GM12878 (cell line): Measurements from ENCODE around the gene TAGLN3. TPM values are rescaled to one million over a fixed set of nuclear protein-coding genes. Genes with fewer than 3 reads are reported as not detected.

Experiments used
- ATAC-seq: fragments of 200-7000 bp; cut with Tn5 transposase; 3 replicates; pipeline ENCODE4 v1.9.1; 2020; ENCODE audit warnings: mild to moderate bottlenecking, moderate library complexity
- BruUV-seq: library from RNA; stranded (reverse); fragments of 400-500 nt; replicated peaks from 2 replicates; lab custom pipeline; 2021; lab: Mats Ljungman, UMichigan
- CTCF ChIA-PET: fragments of 300-600 bp; sonication (Branson Sonifier 250); formaldehyde crosslinking; extraction: SDS; loops from one replicate; lab custom pipeline; 2021; ENCODE audit warnings: inconsistent platforms; lab: Yijun Ruan, JAX
- POLR2A ChIA-PET: fragments of 350-600 bp; formaldehyde crosslinking; extraction: SDS; loops from one replicate; lab custom pipeline; 2021; ENCODE audit warnings: inconsistent platforms; lab: Charles Lee
- RAD21 ChIA-PET: fragments of 300-600 bp; sonication (Branson Sonifier 250); formaldehyde crosslinking; loops from one replicate; lab custom pipeline; 2023; ENCODE audit warnings: antibody characterized with exemption; ENCODE audit not compliant: unreplicated experiment; lab: Charles Lee
- SMC1A ChIA-PET: fragments of 300-600 bp; sonication (Branson Sonifier 250); formaldehyde crosslinking; loops from one replicate; lab custom pipeline; 2023; ENCODE audit not compliant: unreplicated experiment, uncharacterized antibody; lab: Charles Lee
- DNase-seq: peaks from one replicate; pipeline ENCODE4 v3.0.0-alpha.2; 2011; ENCODE audit warnings: low read depth, low spot score
- FAIRE-seq: peaks from 3 replicates; lab custom pipeline; 2011; peaks lifted over from hg19 to GRCh38; lab: Jason Lieb, UNC
- H2AFZ ChIP-seq: 2 replicates; pipeline ENCODE4 v1.6.0; 2011; ENCODE audit warnings: low read depth, low read length, control low read depth; ENCODE audit not compliant: control insufficient read depth
- H3K27ac ChIP-seq: 2 replicates; pipeline ENCODE4 v1.5.1; 2011; ENCODE audit warnings: control low read depth; ENCODE audit not compliant: control insufficient read depth, insufficient read depth
- H3K27me3 ChIP-seq, 2 experiments: replicated peaks in 1 of 2; 2 replicates each; pipeline versions ENCODE4 v1.6.0 to v1.6.1; 2011; ENCODE audit warnings: low read length in 1 of 2; ENCODE audit not compliant: control insufficient read depth in 2 of 2, insufficient read depth in 2 of 2
- H3K36me3 ChIP-seq, 2 experiments: 2 replicates each; pipeline ENCODE4 v1.5.1; 2011; ENCODE audit warnings: low read length in 1 of 2; ENCODE audit not compliant: control insufficient read depth in 2 of 2, insufficient read depth in 2 of 2
- H3K4me1 ChIP-seq: 2 replicates; pipeline ENCODE4 v1.6.1; 2011; ENCODE audit warnings: mild to moderate bottlenecking, low read length, moderate library complexity, mixed read lengths; ENCODE audit not compliant: control insufficient read depth, insufficient read depth
- H3K4me2 ChIP-seq: 2 replicates; pipeline ENCODE4 v1.6.0; 2011; ENCODE audit warnings: control low read depth; ENCODE audit not compliant: control insufficient read depth, insufficient read depth
- H3K4me3 ChIP-seq: fragments of 200-600 bp; sonication (generic); 2 replicates; pipeline ENCODE4 v1.5.1; 2016
- H3K79me2 ChIP-seq: 2 replicates; pipeline ENCODE4 v1.6.0; 2011; ENCODE audit warnings: low read length; ENCODE audit not compliant: control insufficient read depth, insufficient read depth
- H3K9ac ChIP-seq: 2 replicates; pipeline ENCODE4 v1.8.0; 2011; ENCODE audit warnings: low read length, control low read depth, mixed read lengths; ENCODE audit not compliant: control insufficient read depth, insufficient read depth
- H3K9me3 ChIP-seq: replicated peaks from 3 replicates; pipeline ENCODE4 v1.5.1; 2011; ENCODE audit warnings: mild to moderate bottlenecking, low read length; ENCODE audit not compliant: control insufficient read depth, insufficient read depth
- H4K20me1 ChIP-seq: 2 replicates; pipeline ENCODE4 v1.6.0; 2011; ENCODE audit not compliant: control insufficient read depth, insufficient read depth
- EZH2 ChIP-seq: IDR thresholded peaks from 2 replicates; pipeline ENCODE4 v1.6.1; 2012; ENCODE audit warnings: low read depth, mild to moderate bottlenecking, control low read depth, inconsistent platforms, low read length, borderline replicate concordance; ENCODE audit not compliant: control insufficient read depth
- FOXM1 ChIP-seq: IDR thresholded peaks from 2 replicates; pipeline ENCODE4 v1.6.1; 2012; ENCODE audit warnings: low read depth, mild to moderate bottlenecking, inconsistent platforms, low read length, moderate library complexity
- NFYB ChIP-seq: IDR thresholded peaks from 2 replicates; pipeline ENCODE4 v1.6.1; 2011; ENCODE audit warnings: low read depth, mild to moderate bottlenecking, low read length, improper control_type of control experiment, moderate library complexity; ENCODE audit not compliant: insufficient read depth
- PAX5 ChIP-seq: IDR thresholded peaks from 2 replicates; pipeline ENCODE4 v1.6.1; 2011; ENCODE audit warnings: low read depth, low read length, borderline replicate concordance
- RB1 ChIP-seq: fragments of 450-650 bp; formaldehyde crosslinking; IDR thresholded peaks from 2 replicates; pipeline ENCODE4 v1.6.1; 2017; ENCODE audit warnings: mild to moderate bottlenecking, borderline replicate concordance
- SIX5 ChIP-seq: IDR thresholded peaks from 2 replicates; pipeline ENCODE4 v1.6.1; 2011; ENCODE audit warnings: mild to moderate bottlenecking, low read depth, low read length, moderate library complexity; ENCODE audit not compliant: severe bottlenecking
- SMC3 ChIP-seq: IDR thresholded peaks from 2 replicates; pipeline ENCODE4 v1.6.1; 2011; ENCODE audit warnings: low read length, improper control_type of control experiment, borderline replicate concordance
- SREBF1 ChIP-seq: IDR thresholded peaks from 2 replicates; pipeline ENCODE4 v1.6.1; 2012; ENCODE audit warnings: mild to moderate bottlenecking, low read length
- TCF7 ChIP-seq: IDR thresholded peaks from 2 replicates; pipeline ENCODE4 v1.6.1; 2014; ENCODE audit warnings: antibody characterized with exemption, borderline replicate concordance
- ZBED1 ChIP-seq: IDR thresholded peaks from 2 replicates; pipeline ENCODE4 v1.6.1; 2016; ENCODE audit warnings: borderline replicate concordance
- WGBS: methylation state at CpG from one replicate; pipeline ENCODE4 v1.1.6; 2016; ENCODE audit warnings: low lambda C conversion rate; ENCODE audit not compliant: insufficient replicate concordance, insufficient coverage; ENCODE audit errors: missing lambda C conversion rate; 5-methylcytosine and 5-hydroxymethylcytosine counted together
- in situ Hi-C: fragments of 300-500 bp; cut with MboI; formaldehyde crosslinking; loops from 9 replicates; pipeline ENCODE4 v1.14.3; 2018; ENCODE audit warnings: mixed read lengths
- intact Hi-C: fragments of 100-400 bp; cut with micrococcal nuclease; formaldehyde crosslinking; loops from one replicate; pipeline ENCODE4 v1.14.2; 2022; ENCODE audit not compliant: unreplicated experiment
- polyA plus RNA-seq, 11 experiments: library from polyadenylated mRNA; depleted of rRNA in 4 of 11; unstranded in 6 of 11; stranded (reverse) in 5 of 11; fragments of >200 nt; fragmentation: Nextera tagmentation in 4 of 11; fragmentation: Illumina TruSeq in 1 of 11; extraction: Ambion mirVana in 4 of 11; extraction: Trizol in 1 of 11; gene quantifications; 1 replicate in 1 of 11; 2 replicates in 10 of 11; pipeline versions ENCODE4 v1.2.1 to v1.2.3, GENCODE V29; 2011 to 2016; ENCODE audit warnings: inconsistent platforms in 2 of 11, missing spikeins in 2 of 11, low read depth in 1 of 11
- total RNA-seq, 4 experiments: library from RNA; depleted of rRNA in 3 of 4; stranded (reverse); fragments of >200 nt in 3 of 4; fragmentation: Illumina TruSeq in 1 of 4; extraction: Trizol in 1 of 4; gene quantifications; 2 replicates each; pipeline versions ENCODE4 v1.2.1 to v1.2.3, GENCODE V29; 2013 to 2021
- TF ChIP-seq, protein P1 (sequence below): IDR thresholded peaks from 2 replicates; pipeline ENCODE4 v1.6.1; 2012; ENCODE audit warnings: mild to moderate bottlenecking, low read depth, low read length
- TF ChIP-seq, protein P2 (sequence below): fragments of 450-650 bp; IDR thresholded peaks from 2 replicates; pipeline ENCODE4 v1.6.1; 2017; ENCODE audit warnings: mild to moderate bottlenecking, moderate library complexity
- TF ChIP-seq, protein P3 (sequence below): IDR thresholded peaks from 2 replicates; pipeline ENCODE4 v1.6.1; 2012; ENCODE audit warnings: low read depth, low read length, improper control_type of control experiment

The TAGLN3 gene
- total and polyA plus RNA-seq, 10 of the 15 experiments (the other 5 are each of a cell fraction or from before 2014, with no cell fraction given): 0.06 to 0.53 (median 0.12) TPM; not detected in 3

DNA sequence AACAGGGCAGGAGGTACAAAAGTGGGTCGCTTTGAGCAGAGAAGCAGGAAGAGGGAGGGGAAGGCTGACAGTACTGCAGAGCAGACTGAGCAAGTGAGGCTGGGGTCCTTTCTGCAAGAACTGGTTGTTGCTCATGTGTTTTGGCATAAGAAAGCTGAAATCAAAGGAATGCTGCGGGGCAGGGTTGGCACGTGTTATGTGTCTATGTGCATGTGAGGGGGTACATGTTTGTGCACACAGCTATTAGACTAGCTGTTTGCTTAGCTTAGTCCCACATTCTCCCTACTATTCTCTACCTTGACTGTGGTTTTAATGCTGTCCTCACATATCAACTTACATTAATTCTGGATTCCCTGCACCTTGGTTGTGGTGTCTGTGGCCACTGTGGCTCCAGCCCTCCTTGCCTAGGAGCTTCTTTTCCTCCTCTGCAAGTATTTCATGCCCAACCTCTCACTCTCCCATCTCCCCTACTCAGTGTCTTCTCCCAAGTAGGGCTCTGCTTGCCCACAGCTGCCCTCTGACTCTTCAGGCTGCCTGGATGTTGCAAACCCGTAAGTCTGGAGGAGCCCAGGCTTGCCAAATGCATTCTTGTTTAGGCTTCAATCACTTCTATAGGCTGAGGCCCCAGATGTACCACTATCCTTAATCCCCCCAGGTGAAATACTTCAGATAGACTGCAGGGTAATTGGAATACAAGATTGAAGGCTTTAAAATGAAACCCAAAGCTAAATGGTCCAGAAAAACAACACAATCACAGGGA is 4.8 kb downstream of the TAGLN3 start (continued):
- TF ChIP-seq PAX5 (no peak), SIX5 (no peak)
- TF ChIP-seq, protein P1, sequence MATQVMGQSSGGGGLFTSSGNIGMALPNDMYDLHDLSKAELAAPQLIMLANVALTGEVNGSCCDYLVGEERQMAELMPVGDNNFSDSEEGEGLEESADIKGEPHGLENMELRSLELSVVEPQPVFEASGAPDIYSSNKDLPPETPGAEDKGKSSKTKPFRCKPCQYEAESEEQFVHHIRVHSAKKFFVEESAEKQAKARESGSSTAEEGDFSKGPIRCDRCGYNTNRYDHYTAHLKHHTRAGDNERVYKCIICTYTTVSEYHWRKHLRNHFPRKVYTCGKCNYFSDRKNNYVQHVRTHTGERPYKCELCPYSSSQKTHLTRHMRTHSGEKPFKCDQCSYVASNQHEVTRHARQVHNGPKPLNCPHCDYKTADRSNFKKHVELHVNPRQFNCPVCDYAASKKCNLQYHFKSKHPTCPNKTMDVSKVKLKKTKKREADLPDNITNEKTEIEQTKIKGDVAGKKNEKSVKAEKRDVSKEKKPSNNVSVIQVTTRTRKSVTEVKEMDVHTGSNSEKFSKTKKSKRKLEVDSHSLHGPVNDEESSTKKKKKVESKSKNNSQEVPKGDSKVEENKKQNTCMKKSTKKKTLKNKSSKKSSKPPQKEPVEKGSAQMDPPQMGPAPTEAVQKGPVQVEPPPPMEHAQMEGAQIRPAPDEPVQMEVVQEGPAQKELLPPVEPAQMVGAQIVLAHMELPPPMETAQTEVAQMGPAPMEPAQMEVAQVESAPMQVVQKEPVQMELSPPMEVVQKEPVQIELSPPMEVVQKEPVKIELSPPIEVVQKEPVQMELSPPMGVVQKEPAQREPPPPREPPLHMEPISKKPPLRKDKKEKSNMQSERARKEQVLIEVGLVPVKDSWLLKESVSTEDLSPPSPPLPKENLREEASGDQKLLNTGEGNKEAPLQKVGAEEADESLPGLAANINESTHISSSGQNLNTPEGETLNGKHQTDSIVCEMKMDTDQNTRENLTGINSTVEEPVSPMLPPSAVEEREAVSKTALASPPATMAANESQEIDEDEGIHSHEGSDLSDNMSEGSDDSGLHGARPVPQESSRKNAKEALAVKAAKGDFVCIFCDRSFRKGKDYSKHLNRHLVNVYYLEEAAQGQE: no peak

DNA sequence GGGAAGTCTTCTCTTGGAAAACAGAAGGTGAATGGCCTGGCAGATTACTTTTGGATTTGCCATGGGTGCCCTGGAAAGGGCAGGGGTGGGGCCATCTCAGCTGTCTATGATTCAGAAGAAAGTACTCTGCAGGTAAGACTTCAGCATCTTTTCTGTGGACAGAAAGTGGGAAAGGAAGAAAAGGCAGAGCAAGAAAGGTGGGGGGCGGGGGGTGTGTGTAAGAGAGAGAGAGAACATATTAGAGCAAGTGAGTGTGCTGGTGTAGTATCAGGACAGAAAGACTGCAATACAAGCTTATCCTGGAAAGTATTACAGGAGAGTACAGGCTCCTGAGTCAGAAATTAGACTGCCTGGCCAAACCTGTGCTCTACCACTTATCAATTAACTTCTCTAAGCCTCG is 5.5 kb downstream of the TAGLN3 start:
- ChIA-PET SMC1A (interaction anchor here (1.0 to 21.1 kb wide), 5 partner anchors 9 to 36 kb away, joined by 3 to 417 read pairs (median 4); partner anchors contain the start of gene ABHD10), RAD21 (interaction anchor here (0.9 to 3.7 kb wide), 5 partner anchors 9 to 36 kb away, joined by 3 to 36 read pairs (median 6); no protein-coding TSS in a partner anchor), CTCF (interaction anchor here (0.7 to 10.0 kb wide), 9 partner anchors 9 to 335 kb away, joined by 3 to 102 read pairs (median 5); no protein-coding TSS in a partner anchor), POLR2A (interaction anchor here (1.2 to 2.7 kb wide), 3 partner anchors 9 to 25 kb away, joined by 5 to 8 read pairs (median 8); partner anchors contain the start of gene ABHD10)
- no peaks in the 10 kb centered on the region for H3K36me3 ChIP-seq
- no peaks in the 10 kb centered on the region for H3K9me3 ChIP-seq
- FAIRE-seq (no peak), DNase-seq (no peak), ATAC-seq (no peak)
- H2AFZ ChIP-seq: no peak overlapping the region
- no peak overlapping the region for H3K4me2 ChIP-seq
- WGBS: 3% methylated on average over 2 of the region's 2 CpGs
- no peak overlapping the region for H3K27ac ChIP-seq
- H3K4me3 ChIP-seq: no peak overlapping the region
- in situ Hi-C loops (no loop called here), intact Hi-C loops (no loop called here)
- BruUV-seq: no TSS peak
- H3K4me1 ChIP-seq: peaks cover 3% of the 10 kb centered on the region; the same call in 1 of the 2 replicates
- H3K27me3 ChIP-seq: no peaks in the 10 kb centered on the region; a peak in 2 of 4 replicates
- no peaks in the 10 kb centered on the region for H4K20me1 ChIP-seq
- no peaks in the 10 kb centered on the region for H3K79me2 ChIP-seq
- H3K9ac ChIP-seq: no peak overlapping the region
- TF ChIP-seq SREBF1 (no peak), TCF7 (no peak), EZH2 (no peak), RB1 (no peak), FOXM1 (no peak), NFYB (no peak), SMC3 (no peak), ZBED1 (no peak)
- TF ChIP-seq, protein P2, sequence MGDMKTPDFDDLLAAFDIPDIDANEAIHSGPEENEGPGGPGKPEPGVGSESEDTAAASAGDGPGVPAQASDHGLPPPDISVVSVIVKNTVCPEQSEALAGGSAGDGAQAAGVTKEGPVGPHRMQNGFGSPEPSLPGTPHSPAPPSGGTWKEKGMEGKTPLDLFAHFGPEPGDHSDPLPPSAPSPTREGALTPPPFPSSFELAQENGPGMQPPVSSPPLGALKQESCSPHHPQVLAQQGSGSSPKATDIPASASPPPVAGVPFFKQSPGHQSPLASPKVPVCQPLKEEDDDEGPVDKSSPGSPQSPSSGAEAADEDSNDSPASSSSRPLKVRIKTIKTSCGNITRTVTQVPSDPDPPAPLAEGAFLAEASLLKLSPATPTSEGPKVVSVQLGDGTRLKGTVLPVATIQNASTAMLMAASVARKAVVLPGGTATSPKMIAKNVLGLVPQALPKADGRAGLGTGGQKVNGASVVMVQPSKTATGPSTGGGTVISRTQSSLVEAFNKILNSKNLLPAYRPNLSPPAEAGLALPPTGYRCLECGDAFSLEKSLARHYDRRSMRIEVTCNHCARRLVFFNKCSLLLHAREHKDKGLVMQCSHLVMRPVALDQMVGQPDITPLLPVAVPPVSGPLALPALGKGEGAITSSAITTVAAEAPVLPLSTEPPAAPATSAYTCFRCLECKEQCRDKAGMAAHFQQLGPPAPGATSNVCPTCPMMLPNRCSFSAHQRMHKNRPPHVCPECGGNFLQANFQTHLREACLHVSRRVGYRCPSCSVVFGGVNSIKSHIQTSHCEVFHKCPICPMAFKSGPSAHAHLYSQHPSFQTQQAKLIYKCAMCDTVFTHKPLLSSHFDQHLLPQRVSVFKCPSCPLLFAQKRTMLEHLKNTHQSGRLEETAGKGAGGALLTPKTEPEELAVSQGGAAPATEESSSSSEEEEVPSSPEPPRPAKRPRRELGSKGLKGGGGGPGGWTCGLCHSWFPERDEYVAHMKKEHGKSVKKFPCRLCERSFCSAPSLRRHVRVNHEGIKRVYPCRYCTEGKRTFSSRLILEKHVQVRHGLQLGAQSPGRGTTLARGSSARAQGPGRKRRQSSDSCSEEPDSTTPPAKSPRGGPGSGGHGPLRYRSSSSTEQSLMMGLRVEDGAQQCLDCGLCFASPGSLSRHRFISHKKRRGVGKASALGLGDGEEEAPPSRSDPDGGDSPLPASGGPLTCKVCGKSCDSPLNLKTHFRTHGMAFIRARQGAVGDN: no peak
- TF ChIP-seq, protein P3, sequence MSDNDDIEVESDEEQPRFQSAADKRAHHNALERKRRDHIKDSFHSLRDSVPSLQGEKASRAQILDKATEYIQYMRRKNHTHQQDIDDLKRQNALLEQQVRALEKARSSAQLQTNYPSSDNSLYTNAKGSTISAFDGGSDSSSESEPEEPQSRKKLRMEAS: no peak
